ENCODE data around the gene TNPO3. TPM values are rescaled to one million over a fixed set of nuclear protein-coding genes. Genes with fewer than 3 reads are reported as not detected.

Gene TNPO3
- total RNA-seq, 6 experiments from 2014 or later, result 38.5 to 52.5 (median 45.0) TPM

DNA sequence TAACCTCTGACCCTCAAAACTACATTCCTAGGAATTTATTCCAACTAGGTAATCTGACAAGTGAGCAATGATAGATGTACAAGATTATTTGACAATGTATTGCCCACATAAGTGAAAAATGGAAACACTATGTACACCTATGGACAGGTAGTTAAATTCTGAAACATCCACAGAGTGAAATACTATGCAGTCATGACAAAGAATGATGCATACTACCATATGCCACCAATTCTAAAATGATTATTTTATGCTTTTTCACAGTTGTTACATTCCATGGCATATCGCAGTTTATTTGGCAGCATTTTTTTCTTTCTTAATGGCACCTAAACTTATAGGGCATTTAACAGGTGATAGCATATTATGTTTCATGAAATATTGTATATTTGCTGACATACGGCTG is 20.1 kb upstream of the TNPO3 start:
- Mint-ChIP-seq H3K36me3 (ENCODE audit: low read depth) (no peaks in the 10 kb centered on the region; the same call in 1 of the 2 replicates), H3K4me3 (no peak overlapping the region), H3K9me3 (no peaks in the 10 kb centered on the region), H3K27me3 (ENCODE audit: insufficient read depth) (peaks cover 20% of the 10 kb centered on the region), H3K4me1 (ENCODE audit: low read depth) (no peaks in the 10 kb centered on the region), H3K27ac (no peak overlapping the region)
- DNase-seq, result no peak
- TF ChIP-seq CTCF (IDR thresholded peaks at IDR 0.05), result no peak

DNA sequence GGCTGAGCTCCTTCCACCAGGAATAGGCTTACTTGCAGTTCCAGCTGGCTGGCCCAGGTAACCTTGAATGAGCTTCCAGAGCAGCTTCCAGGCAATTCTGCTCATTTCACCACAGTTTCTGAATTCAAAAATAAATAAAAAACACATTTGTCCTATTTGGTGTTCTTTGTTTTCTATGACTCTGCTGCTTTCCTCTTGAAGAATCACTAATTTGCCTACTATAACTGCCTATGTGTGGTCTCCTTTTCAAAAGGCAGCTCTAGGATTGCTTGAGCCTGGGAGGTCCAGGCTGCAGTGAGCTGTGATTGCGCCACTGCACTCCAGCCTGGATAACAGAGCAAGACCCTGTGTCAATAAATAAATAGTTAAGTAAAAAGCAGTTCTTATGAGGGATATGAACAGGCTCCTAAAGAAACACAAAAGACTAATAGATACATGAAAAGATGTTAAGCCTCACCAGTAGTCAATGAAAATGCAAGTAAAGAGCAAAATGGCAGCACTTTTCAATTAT is 19.5 kb upstream of the TNPO3 start:
- H3K36me3 Mint-ChIP-seq (ENCODE audit: low read depth), result no peaks in the 10 kb centered on the region; the same call in 1 of the 2 replicates
- no peak overlapping the region for H3K4me3 Mint-ChIP-seq
- H3K4me1 Mint-ChIP-seq (ENCODE audit: low read depth), result no peaks in the 10 kb centered on the region
- H3K27ac Mint-ChIP-seq, result no peak overlapping the region
- TF ChIP-seq CTCF (IDR thresholded peaks at IDR 0.05), result no peak
- no peak for DNase-seq
- H3K9me3 Mint-ChIP-seq, result no peaks in the 10 kb centered on the region
- H3K27me3 Mint-ChIP-seq (ENCODE audit: insufficient read depth), result peaks cover 18% of the 10 kb centered on the region

DNA sequence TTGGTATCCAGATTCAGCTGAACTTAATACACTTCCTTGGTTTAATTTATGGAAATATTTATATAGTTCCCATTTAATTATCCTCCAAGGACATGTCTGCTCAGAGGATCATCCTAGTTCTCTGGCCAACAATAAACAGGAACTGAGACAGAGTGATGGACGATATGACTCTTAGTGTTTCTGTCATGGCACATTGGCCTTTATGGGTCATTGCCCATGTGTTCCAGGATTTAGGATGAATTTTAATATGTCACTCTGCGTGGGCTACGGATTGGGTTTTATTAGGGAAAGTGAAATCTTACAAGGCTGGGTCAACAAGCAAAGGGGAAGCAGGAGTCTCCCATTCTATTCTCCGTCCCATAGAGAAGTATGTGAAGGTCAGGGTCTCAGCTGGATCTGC is 18.8 kb upstream of the TNPO3 start:
- Mint-ChIP-seq H3K4me1 (ENCODE audit: low read depth) (no peaks in the 10 kb centered on the region), H3K4me3 (no peak overlapping the region), H3K36me3 (ENCODE audit: low read depth) (no peaks in the 10 kb centered on the region; the same call in 1 of the 2 replicates), H3K9me3 (no peaks in the 10 kb centered on the region), H3K27ac (no peak overlapping the region), H3K27me3 (ENCODE audit: insufficient read depth) (peaks cover 21% of the 10 kb centered on the region)
- DNase-seq, result no peak
- TF ChIP-seq CTCF (IDR thresholded peaks at IDR 0.05), result no peak

DNA sequence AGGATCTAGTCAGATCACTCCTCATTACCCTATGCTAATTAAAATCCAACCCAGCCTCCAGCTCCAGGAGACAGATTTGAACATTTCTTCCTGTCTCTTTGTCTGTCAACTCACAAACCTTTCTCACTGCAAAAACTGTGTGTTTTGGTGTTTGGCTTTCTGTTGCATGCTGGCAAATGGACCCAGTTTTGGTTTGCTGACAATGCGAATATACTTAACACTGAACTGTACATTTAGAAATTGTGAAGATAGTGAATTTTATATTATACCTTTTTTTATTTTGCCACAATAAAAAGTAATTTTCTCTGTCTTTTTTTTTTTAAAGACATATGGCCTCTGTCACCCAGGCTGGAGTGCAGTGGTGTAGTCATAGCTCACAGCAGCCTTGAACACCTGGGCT is 18.3 kb upstream of the TNPO3 start:
- no peaks in the 10 kb centered on the region for H3K4me1 Mint-ChIP-seq (ENCODE audit: low read depth)
- no peaks in the 10 kb centered on the region for H3K9me3 Mint-ChIP-seq
- DNase-seq, result no peak
- no peak overlapping the region for H3K4me3 Mint-ChIP-seq
- no peak for TF ChIP-seq CTCF (IDR thresholded peaks at IDR 0.05)
- H3K36me3 Mint-ChIP-seq (ENCODE audit: low read depth), result no peaks in the 10 kb centered on the region; the same call in 1 of the 2 replicates
- no peak overlapping the region for H3K27ac Mint-ChIP-seq
- H3K27me3 Mint-ChIP-seq (ENCODE audit: insufficient read depth), result peaks cover 21% of the 10 kb centered on the region

DNA sequence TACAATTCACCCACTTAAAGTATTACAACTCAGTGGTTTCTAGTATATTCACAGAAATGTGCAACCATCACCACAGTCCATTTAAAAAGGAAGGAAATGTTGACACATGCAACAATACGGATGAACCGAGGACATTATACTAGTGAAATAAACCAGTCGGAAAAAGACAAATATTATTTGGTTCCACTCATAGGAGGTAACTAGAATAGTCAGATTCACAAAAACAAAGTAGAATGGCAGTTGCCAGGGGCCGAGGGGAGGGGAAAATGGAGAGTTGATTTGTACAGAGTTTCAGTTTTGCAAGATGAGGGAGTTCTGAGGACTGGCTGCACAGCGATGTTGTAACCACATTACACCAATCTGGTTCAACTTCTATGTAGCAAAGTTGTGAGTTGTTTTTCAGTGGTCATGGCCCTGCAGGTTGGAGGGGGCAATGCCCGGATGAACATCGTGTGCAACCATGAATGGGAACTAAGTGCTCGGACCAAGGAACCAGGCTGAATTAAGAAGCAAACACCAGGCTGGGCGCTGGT is 17.6 kb upstream of the TNPO3 start:
- peaks cover 3% of the 10 kb centered on the region for H3K4me1 Mint-ChIP-seq (ENCODE audit: low read depth)
- H3K27me3 Mint-ChIP-seq (ENCODE audit: insufficient read depth), result peaks cover 17% of the 10 kb centered on the region

More for the DNA sequence above, 17.6 kb upstream of the TNPO3 start:
- no peaks in the 10 kb centered on the region for H3K9me3 Mint-ChIP-seq
- H3K36me3 Mint-ChIP-seq (ENCODE audit: low read depth), result no peaks in the 10 kb centered on the region; the same call in 1 of the 2 replicates
- no peak for TF ChIP-seq CTCF (IDR thresholded peaks at IDR 0.05)
- no peak overlapping the region for H3K4me3 Mint-ChIP-seq
- DNase-seq, result no peak
- no peak overlapping the region for H3K27ac Mint-ChIP-seq

Measured in HFFc6 (cell line).